Tibial nerve (tissue), 4 donors: Measurements from ENCODE around the gene LCN10.

Experiments
- EP300 ChIP-seq, 2 donors: sonication (generic); formaldehyde crosslinking; IDR thresholded peaks; one replicate each; pipeline ENCODE4 v1.6.1; 2017; ENCODE audit warnings: antibody characterized with exemption in 2 of 2, mild to moderate bottlenecking in 1 of 2
- POLR2A ChIP-seq, 2 donors: fragments of 450-650 bp; IDR thresholded peaks; one replicate each; pipeline ENCODE4 v1.6.1; 2017; ENCODE audit warnings: antibody characterized with exemption in 2 of 2, mild to moderate bottlenecking in 2 of 2, moderate library complexity in 2 of 2
- TF ChIP-seq, protein P1 (sequence below), 5 experiments: fragments of 200-600 bp in 3 of 5; fragments of 450-650 bp in 2 of 5; sonication (generic) in 3 of 5; IDR thresholded peaks; one replicate each; pipeline ENCODE4 v1.5.1; 2016 to 2019; ENCODE audit warnings: antibody characterized with exemption in 5 of 5, mild to moderate bottlenecking in 3 of 5, moderate library complexity in 2 of 5

DNA sequence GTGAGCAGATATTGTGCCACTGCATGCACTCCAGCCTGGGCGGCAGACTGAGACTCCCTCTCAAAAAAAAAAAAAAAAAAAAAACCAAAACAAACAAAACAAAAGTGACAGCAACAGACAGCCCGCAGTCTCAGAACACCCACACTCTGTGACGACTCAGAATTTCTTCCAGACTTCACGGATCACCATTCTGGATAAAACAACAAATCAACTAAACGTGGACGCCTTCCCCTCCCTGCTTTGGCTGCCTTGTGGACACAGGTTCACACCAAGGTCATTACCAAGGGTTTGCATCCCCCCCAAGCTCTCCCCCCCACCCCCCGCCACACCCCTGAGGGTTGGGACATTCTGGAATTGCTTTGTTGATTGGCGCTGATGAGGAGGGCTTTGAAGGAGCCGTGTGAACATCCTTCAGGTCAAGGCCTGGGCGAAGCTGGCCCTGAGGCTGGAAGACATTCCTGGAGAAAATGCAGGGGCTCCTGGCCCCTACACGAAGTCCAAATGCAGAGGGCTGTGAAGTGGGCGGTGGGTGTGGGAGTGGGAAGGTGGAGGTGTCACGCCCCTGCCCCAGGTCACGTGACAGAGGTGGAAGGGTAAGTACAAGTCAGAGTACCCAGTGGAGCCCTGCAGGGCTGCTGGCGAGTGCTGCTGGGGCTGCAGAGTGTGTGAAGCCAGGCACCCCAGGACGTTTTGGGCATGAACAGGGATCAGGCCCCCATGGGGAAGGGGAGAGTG, 10.1 kb downstream of the LCN10 start:
- TF ChIP-seq, protein P1, sequence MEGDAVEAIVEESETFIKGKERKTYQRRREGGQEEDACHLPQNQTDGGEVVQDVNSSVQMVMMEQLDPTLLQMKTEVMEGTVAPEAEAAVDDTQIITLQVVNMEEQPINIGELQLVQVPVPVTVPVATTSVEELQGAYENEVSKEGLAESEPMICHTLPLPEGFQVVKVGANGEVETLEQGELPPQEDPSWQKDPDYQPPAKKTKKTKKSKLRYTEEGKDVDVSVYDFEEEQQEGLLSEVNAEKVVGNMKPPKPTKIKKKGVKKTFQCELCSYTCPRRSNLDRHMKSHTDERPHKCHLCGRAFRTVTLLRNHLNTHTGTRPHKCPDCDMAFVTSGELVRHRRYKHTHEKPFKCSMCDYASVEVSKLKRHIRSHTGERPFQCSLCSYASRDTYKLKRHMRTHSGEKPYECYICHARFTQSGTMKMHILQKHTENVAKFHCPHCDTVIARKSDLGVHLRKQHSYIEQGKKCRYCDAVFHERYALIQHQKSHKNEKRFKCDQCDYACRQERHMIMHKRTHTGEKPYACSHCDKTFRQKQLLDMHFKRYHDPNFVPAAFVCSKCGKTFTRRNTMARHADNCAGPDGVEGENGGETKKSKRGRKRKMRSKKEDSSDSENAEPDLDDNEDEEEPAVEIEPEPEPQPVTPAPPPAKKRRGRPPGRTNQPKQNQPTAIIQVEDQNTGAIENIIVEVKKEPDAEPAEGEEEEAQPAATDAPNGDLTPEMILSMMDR (IDR thresholded peaks at IDR 0.05) = no peak
- TF ChIP-seq POLR2A (IDR thresholded peaks at IDR 0.05) (no peak), EP300 (IDR thresholded peaks at IDR 0.05) (no peak)
